HG03064 (cell line): ENCODE measurements around the gene RREB1.
"Not testable (repeated sequence)": the region's sequence is repeated elsewhere in the genome, so short reads cannot be mapped to it uniquely, and the experiment has no call there.

ENCODE experiments used
- ATAC-seq: cut with Tn5 transposase; IDR thresholded peaks from one replicate; pipeline ENCODE4 v1.9.1; 2021; ENCODE audit warnings: low read depth; ENCODE audit not compliant: unreplicated experiment

The RREB1 gene

GRCh38 chr6:7257521-7258230, 149.9 kb downstream of the RREB1 start:
- no peak for ATAC-seq

GRCh38 chr6:7258231-7258763, 150.5 kb downstream of the RREB1 start:
- no peak for ATAC-seq

- no peak for ATAC-seq
These were observed 152.7 kb downstream of the RREB1 start for GRCh38 chr6:7260291-7261031.

- ATAC-seq: peak; percentile 56
These were observed 153.5 kb downstream of the RREB1 start for GRCh38 chr6:7261032-7261841.

GRCh38 chr6:7261852-7262461, 154.2 kb downstream of the RREB1 start:
- ATAC-seq: no peak

- ATAC-seq: no peak
These were observed 155.2 kb downstream of the RREB1 start for GRCh38 chr6:7262746-7263518.

- not testable (repeated sequence) for ATAC-seq
These were observed 155.7 kb downstream of the RREB1 start for GRCh38 chr6:7263519-7263805.

GRCh38 chr6:7264041-7264440, 156.3 kb downstream of the RREB1 start:
- no peak for ATAC-seq

GRCh38 chr6:7264686-7265384, 157.1 kb downstream of the RREB1 start:
- no peak for ATAC-seq

- not testable (repeated sequence) for ATAC-seq
These were observed 157.6 kb downstream of the RREB1 start for GRCh38 chr6:7265385-7265726.

GRCh38 chr6:7267071-7267465, 159.3 kb downstream of the RREB1 start:
- no peak for ATAC-seq

- no peak for ATAC-seq
These were observed 159.8 kb downstream of the RREB1 start for GRCh38 chr6:7267466-7268091.

GRCh38 chr6:7268362-7268761, 160.6 kb downstream of the RREB1 start:
- ATAC-seq: no peak

GRCh38 chr6:7268816-7269555, 161.2 kb downstream of the RREB1 start:
- no peak for ATAC-seq

- no peak for ATAC-seq
These were observed 162.1 kb downstream of the RREB1 start for GRCh38 chr6:7269816-7270215.

- ATAC-seq: no peak
These were observed 162.8 kb downstream of the RREB1 start for GRCh38 chr6:7270320-7271204.

- ATAC-seq: no peak
These were observed 163.4 kb downstream of the RREB1 start for GRCh38 chr6:7271205-7271534.

GRCh38 chr6:7273709-7274108, 165.9 kb downstream of the RREB1 start:
- no peak for ATAC-seq
